CD4-positive, CD25-positive, alpha-beta regulatory T cell (primary cell): Measurements from ENCODE around the gene RIPK1. TPM values are rescaled to one million over a fixed set of nuclear protein-coding genes. Genes with fewer than 3 reads are reported as not detected.
"Not testable (repeated sequence)": the region's sequence is repeated elsewhere in the genome, so short reads cannot be mapped to it uniquely, and the experiment has no call there.

Experiments
- ATAC-seq, 2 donors: fragments of 150-1000 bp; cut with Tn5 transposase; one replicate each; pipeline ENCODE4 v1.10.0; 2021; ENCODE audit warnings: low read depth in 2 of 2, moderate number of reproducible peaks in 2 of 2, moderate library complexity in 1 of 2
- DNase-seq, 3 donors: peaks; one replicate each; pipeline versions ENCODE4 v3.0.0 to v3.0.0-alpha.2; 2012 to 2022; ENCODE audit warnings: mixed read lengths in 1 of 3
- H3K27ac ChIP-seq: one replicate; pipeline ENCODE4 v1.7.0; 2013; ENCODE audit warnings: mild to moderate bottlenecking, low read length; ENCODE audit not compliant: insufficient read depth, poor library complexity, severe bottlenecking
- H3K27me3 ChIP-seq: one replicate; pipeline ENCODE4 v1.7.0; 2013; ENCODE audit warnings: low read length; ENCODE audit not compliant: control insufficient read depth, insufficient read depth
- H3K36me3 ChIP-seq: one replicate; pipeline ENCODE4 v1.7.0; 2013; ENCODE audit warnings: mild to moderate bottlenecking, low read length, moderate library complexity; ENCODE audit not compliant: control insufficient read depth, insufficient read depth
- H3K4me1 ChIP-seq: 2 replicates; pipeline ENCODE4 v1.7.0; 2013; ENCODE audit warnings: mild to moderate bottlenecking, low read length; ENCODE audit not compliant: insufficient read depth, control insufficient read depth, poor library complexity, severe bottlenecking
- H3K4me3 ChIP-seq: one replicate; pipeline ENCODE4 v1.7.0; 2013; ENCODE audit warnings: low read depth, mild to moderate bottlenecking, low read length, moderate library complexity
- H3K9me3 ChIP-seq, 2 experiments: 1 replicate in 1 of 2; 2 replicates in 1 of 2; pipeline ENCODE4 v1.7.0; 2013; ENCODE audit warnings: low read length in 2 of 2, mild to moderate bottlenecking in 1 of 2, moderate library complexity in 1 of 2; ENCODE audit not compliant: control insufficient read depth in 2 of 2
- H3K27ac Mint-ChIP-seq, 3 donors: one replicate each; pipeline ENCODE4 v1.8.0; 2020 to 2022; ENCODE audit warnings: mild to moderate bottlenecking in 3 of 3, mixed read lengths in 3 of 3, moderate library complexity in 2 of 3
- H3K27me3 Mint-ChIP-seq: one replicate; pipeline ENCODE4 v1.8.0; 2022; ENCODE audit warnings: mild to moderate bottlenecking, mixed read lengths
- H3K36me3 Mint-ChIP-seq: one replicate; pipeline ENCODE4 v1.8.0; 2020; ENCODE audit warnings: mixed read lengths
- H3K4me1 Mint-ChIP-seq, 4 donors: one replicate each; pipeline ENCODE4 v1.8.0; 2020 to 2022; ENCODE audit warnings: mixed read lengths in 4 of 4, mild to moderate bottlenecking in 1 of 4
- H3K4me3 Mint-ChIP-seq, 4 donors: one replicate each; pipeline ENCODE4 v1.8.0; 2020 to 2022; ENCODE audit warnings: mild to moderate bottlenecking in 4 of 4, mixed read lengths in 4 of 4, moderate library complexity in 3 of 4
- H3K9me3 Mint-ChIP-seq, 7 donors: one replicate each; pipeline ENCODE4 v1.8.0; 2020 to 2022; ENCODE audit warnings: mixed read lengths in 7 of 7, mild to moderate bottlenecking in 3 of 7, moderate library complexity in 2 of 7
- polyA plus RNA-seq, 4 donors: library from polyadenylated mRNA; unstranded; fragments of 300-500 nt; fragmentation: Illumina TruSeq; gene quantifications; one replicate each; pipeline ENCODE4 v1.2.3, GENCODE V29; 2021
- total RNA-seq: library from RNA; stranded (reverse); gene quantifications from one replicate; pipeline ENCODE4 v1.2.3, GENCODE V29; 2022

The RIPK1 gene
- total and polyA plus RNA-seq, 5 donors from 2014 or later: 19.4 to 27.1 (median 21.4) TPM

- peaks cover 22 to 67% (median 34%) of the 10 kb centered on the region in 4 donors for H3K4me1 Mint-ChIP-seq
These were observed 41.3 kb upstream of the RIPK1 start for GRCh38 chr6:3026791-3027626.

GRCh38 chr6:3028156-3028555 lies 40.1 kb upstream of the RIPK1 start:
- H3K4me3 ChIP-seq, H3K9me3 Mint-ChIP-seq, ATAC-seq, H3K27me3 ChIP-seq, DNase-seq, H3K36me3 Mint-ChIP-seq, H3K27ac ChIP-seq, H3K9me3 ChIP-seq, H3K36me3 ChIP-seq: not testable (repeated sequence)
- H3K4me3 Mint-ChIP-seq: peak overlapping the region in 2 of 4 donors; percentile 4 to 21
- H3K27me3 Mint-ChIP-seq: peaks cover 12% of the 10 kb centered on the region
- H3K4me1 ChIP-seq: peaks cover 47% of the 10 kb centered on the region
- peaks cover 21 to 58% (median 32%) of the 10 kb centered on the region in 4 donors for H3K4me1 Mint-ChIP-seq
- H3K27ac Mint-ChIP-seq: peak overlapping the region in 2 of 3 donors; percentile 46 to 56

More at GRCh38 chr6:3026791-3027626, 41.3 kb upstream of the RIPK1 start:
- peak overlapping the region; percentile 83 to 96 (median 88) for H3K4me3 Mint-ChIP-seq
- ATAC-seq (peak; percentile 43 to 47), DNase-seq (peak in 2 of 3 donors; percentile 59 to 92)
- H3K27me3 Mint-ChIP-seq: peaks cover 12% of the 10 kb centered on the region
- H3K36me3 ChIP-seq: no peaks in the 10 kb centered on the region
- H3K27ac Mint-ChIP-seq: peak overlapping the region; percentile 95 to 99 (median 97)
- H3K27me3 ChIP-seq: no peaks in the 10 kb centered on the region
- H3K4me3 ChIP-seq: peak overlapping the region; percentile 66
- H3K9me3 Mint-ChIP-seq: peaks cover 0 to 2% (median 0%) of the 10 kb centered on the region in 7 donors
- no peaks in the 10 kb centered on the region for H3K9me3 ChIP-seq
- peak overlapping the region; percentile 66 for H3K27ac ChIP-seq
- peaks cover 58% of the 10 kb centered on the region for H3K4me1 ChIP-seq
- H3K36me3 Mint-ChIP-seq: no peaks in the 10 kb centered on the region

- Histone ChIP-seq H3K27me3 (no peaks in the 10 kb centered on the region), H3K36me3 (no peaks in the 10 kb centered on the region), H3K4me1 (peaks cover 9% of the 10 kb centered on the region), H3K27ac (no peak overlapping the region), H3K9me3 (no peaks in the 10 kb centered on the region), H3K4me3 (no peak overlapping the region)
- peaks cover 0 to 5% (median 0%) of the 10 kb centered on the region in 7 donors for H3K9me3 Mint-ChIP-seq
- peak in 1 of 3 donors; percentile 67 for DNase-seq
- ATAC-seq: peak; percentile 53 to 58
- peaks cover 2 to 21% (median 7%) of the 10 kb centered on the region in 4 donors for H3K4me1 Mint-ChIP-seq
- peaks cover 3% of the 10 kb centered on the region for H3K36me3 Mint-ChIP-seq
- H3K27me3 Mint-ChIP-seq: peaks cover 25% of the 10 kb centered on the region
- peak overlapping the region in 1 of 4 donors; percentile 13 for H3K4me3 Mint-ChIP-seq
- H3K27ac Mint-ChIP-seq: peak overlapping the region in 1 of 3 donors; percentile 58
These were observed 36.2 kb upstream of the RIPK1 start for GRCh38 chr6:3031857-3032640.

GRCh38 chr6:3032986-3033385 lies 35.3 kb upstream of the RIPK1 start:
- H3K4me1 ChIP-seq: no peaks in the 10 kb centered on the region
- Mint-ChIP-seq H3K9me3 (peaks cover 0 to 5% (median 0%) of the 10 kb centered on the region in 7 donors), H3K36me3 (peaks cover 3% of the 10 kb centered on the region), H3K4me3 (no peak overlapping the region), H3K4me1 (peaks cover 0 to 15% (median 4%) of the 10 kb centered on the region in 4 donors), H3K27me3 (peaks cover 27% of the 10 kb centered on the region), H3K27ac (no peak overlapping the region)
- H3K27me3 ChIP-seq: no peaks in the 10 kb centered on the region
- no peak for DNase-seq
- no peak overlapping the region for H3K4me3 ChIP-seq
- ATAC-seq: no peak
- H3K9me3 ChIP-seq: no peaks in the 10 kb centered on the region
- no peaks in the 10 kb centered on the region for H3K36me3 ChIP-seq
- H3K27ac ChIP-seq: no peak overlapping the region

GRCh38 chr6:3033652-3034051 lies 34.6 kb upstream of the RIPK1 start:
- Mint-ChIP-seq H3K4me1 (peaks cover 0 to 9% (median 2%) of the 10 kb centered on the region in 4 donors), H3K4me3 (no peak overlapping the region), H3K27ac (no peak overlapping the region), H3K36me3 (peaks cover 3% of the 10 kb centered on the region), H3K9me3 (peaks cover 0 to 5% (median 0%) of the 10 kb centered on the region in 7 donors), H3K27me3 (peaks cover 30% of the 10 kb centered on the region)
- ATAC-seq (no peak), DNase-seq (no peak)
- Histone ChIP-seq H3K36me3 (no peaks in the 10 kb centered on the region), H3K4me1 (no peaks in the 10 kb centered on the region), H3K9me3 (no peaks in the 10 kb centered on the region), H3K27ac (no peak overlapping the region), H3K27me3 (no peaks in the 10 kb centered on the region), H3K4me3 (no peak overlapping the region)

- Mint-ChIP-seq H3K9me3 (peaks cover 0 to 5% (median 0%) of the 10 kb centered on the region in 7 donors), H3K36me3 (peaks cover 3% of the 10 kb centered on the region), H3K27me3 (peaks cover 36% of the 10 kb centered on the region), H3K4me1 (peaks cover 0 to 6% (median 0%) of the 10 kb centered on the region in 4 donors), H3K27ac (no peak overlapping the region), H3K4me3 (no peak overlapping the region)
- H3K27me3 ChIP-seq: no peaks in the 10 kb centered on the region
- no peak overlapping the region for H3K4me3 ChIP-seq
- ATAC-seq (no peak), DNase-seq (no peak)
- no peak overlapping the region for H3K27ac ChIP-seq
- H3K4me1 ChIP-seq: no peaks in the 10 kb centered on the region
- H3K9me3 ChIP-seq: no peaks in the 10 kb centered on the region
- H3K36me3 ChIP-seq: no peaks in the 10 kb centered on the region
These were observed 32.9 kb upstream of the RIPK1 start for GRCh38 chr6:3035397-3035796.

- Mint-ChIP-seq H3K27me3 (peaks cover 34% of the 10 kb centered on the region), H3K4me1 (peaks cover 0 to under 1% (median 0%) of the 10 kb centered on the region in 4 donors), H3K4me3 (no peak overlapping the region), H3K36me3 (peaks cover 3% of the 10 kb centered on the region), H3K9me3 (peaks cover 0 to 5% (median 0%) of the 10 kb centered on the region in 7 donors), H3K27ac (peak overlapping the region in 1 of 3 donors; percentile 82)
- Histone ChIP-seq H3K27me3 (peaks cover 3% of the 10 kb centered on the region), H3K27ac (no peak overlapping the region), H3K4me3 (no peak overlapping the region), H3K4me1 (no peaks in the 10 kb centered on the region), H3K36me3 (no peaks in the 10 kb centered on the region), H3K9me3 (no peaks in the 10 kb centered on the region)
- ATAC-seq: no peak
- DNase-seq: no peak
These were observed 31.2 kb upstream of the RIPK1 start for GRCh38 chr6:3036861-3037637.
